Measurements from ENCODE around the gene DOCK1.

The DOCK1 gene

GRCh38 chr10:127299956-127300689 lies 394.9 kb downstream of the DOCK1 start:
- DNase-seq (ENCODE audit: low read depth): no peak
- no peak for TF ChIP-seq CTCF (conservative IDR thresholded peaks at IDR 0.05; ENCODE audit: low read depth, low read length)
- H3K4me3 ChIP-seq (ENCODE audit: low read length): no peak overlapping the region

GRCh38 chr10:127300868-127301321 lies 395.7 kb downstream of the DOCK1 start:
- H3K4me3 ChIP-seq (ENCODE audit: low read length): no peak overlapping the region
- TF ChIP-seq CTCF (conservative IDR thresholded peaks at IDR 0.05; ENCODE audit: low read depth, low read length): no peak
- DNase-seq (ENCODE audit: low read depth): no peak

- no peak for DNase-seq (ENCODE audit: low read depth)
- H3K4me3 ChIP-seq (ENCODE audit: low read length): no peak overlapping the region
Measured at GRCh38 chr10:127302343-127302742, 397.1 kb downstream of the DOCK1 start.

GRCh38 chr10:127303105-127303504 lies 397.9 kb downstream of the DOCK1 start:
- no peak for DNase-seq (ENCODE audit: low read depth)
- H3K4me3 ChIP-seq (ENCODE audit: low read length): no peak overlapping the region
- no peak for TF ChIP-seq CTCF (conservative IDR thresholded peaks at IDR 0.05; ENCODE audit: low read depth, low read length)

More at GRCh38 chr10:127302343-127302742, 397.1 kb downstream of the DOCK1 start:
- no peak for TF ChIP-seq CTCF (conservative IDR thresholded peaks at IDR 0.05; ENCODE audit: low read depth, low read length)

GRCh38 chr10:127303746-127304145 lies 398.5 kb downstream of the DOCK1 start:
- no peak overlapping the region for H3K4me3 ChIP-seq (ENCODE audit: low read length)
- no peak for TF ChIP-seq CTCF (conservative IDR thresholded peaks at IDR 0.05; ENCODE audit: low read depth, low read length)
- no peak for DNase-seq (ENCODE audit: low read depth)

GRCh38 chr10:127306479-127306878 lies 401.3 kb downstream of the DOCK1 start:
- no peak for TF ChIP-seq CTCF (conservative IDR thresholded peaks at IDR 0.05; ENCODE audit: low read depth, low read length)
- no peak overlapping the region for H3K4me3 ChIP-seq (ENCODE audit: low read length)
- peak; percentile 8 for DNase-seq (ENCODE audit: low read depth)

GRCh38 chr10:127307338-127307737 lies 402.1 kb downstream of the DOCK1 start:
- no peak overlapping the region for H3K4me3 ChIP-seq (ENCODE audit: low read length)
- DNase-seq (ENCODE audit: low read depth): no peak
- no peak for TF ChIP-seq CTCF (conservative IDR thresholded peaks at IDR 0.05; ENCODE audit: low read depth, low read length)

All from retinal pigment epithelial cell (primary cell).